Right lobe of liver (tissue), 6 donors: Measurements from ENCODE around the gene MTHFD1L. TPM values are rescaled to one million over a fixed set of nuclear protein-coding genes. Genes with fewer than 3 reads are reported as not detected.

Experiments
- ATAC-seq, 4 donors: fragments of 200-7000 bp; cut with Tn5 transposase; one replicate each; pipeline ENCODE4 v1.9.1; 2020; ENCODE audit warnings: mild to moderate bottlenecking in 4 of 4, moderate library complexity in 4 of 4
- DNase-seq, 3 donors: peaks; one replicate each; pipeline ENCODE4 v3.0.0-alpha.2; 2020
- H3K27ac ChIP-seq, 3 donors: fragments of 200-600 bp; one replicate each; pipeline ENCODE4 v1.8.0; 2022
- H3K27me3 ChIP-seq, 2 donors: fragments of 200-600 bp; one replicate each; pipeline ENCODE4 v1.8.0; 2022
- H3K36me3 ChIP-seq, 4 donors: fragments of 200-600 bp; sonication (generic) in 1 of 4; one replicate each; pipeline versions ENCODE4 v1.5.1 to v1.8.0; 2017 to 2022; ENCODE audit warnings: control low read depth in 1 of 4
- H3K4me1 ChIP-seq, 4 donors: fragments of 200-600 bp; sonication (generic) in 1 of 4; one replicate each; pipeline versions ENCODE4 v1.5.1 to v1.8.0; 2017 to 2022; ENCODE audit warnings: control low read depth in 1 of 4
- H3K4me3 ChIP-seq, 3 donors: fragments of 200-600 bp; one replicate each; pipeline ENCODE4 v1.8.0; 2022
- H3K9me3 ChIP-seq, 4 donors: fragments of 200-600 bp; sonication (generic) in 1 of 4; one replicate each; pipeline versions ENCODE4 v1.5.1 to v1.8.0; 2017 to 2022; ENCODE audit warnings: control low read depth in 1 of 4
- POLR2A ChIP-seq: fragments of 450-650 bp; IDR thresholded peaks from one replicate; pipeline ENCODE4 v1.6.1; 2017; ENCODE audit warnings: antibody characterized with exemption, mild to moderate bottlenecking
- WGBS: methylation state at CpG from one replicate; pipeline ENCODE4 v1.1.6; 2018; ENCODE audit warnings: low coverage, low lambda C conversion rate; ENCODE audit not compliant: insufficient coverage; ENCODE audit errors: missing lambda C conversion rate; 5-methylcytosine and 5-hydroxymethylcytosine counted together
- intact Hi-C, 2 donors: fragments of 100-400 bp; cut with DNase I; formaldehyde crosslinking; loops; one replicate each; pipeline versions ENCODE4 v1.11.2 to v1.14.1; 2022
- total RNA-seq, 6 experiments: library from RNA; depleted of rRNA in 2 of 6; stranded (reverse); fragments of >200 nt in 2 of 6; fragmentation: NEBNext Ultra II Directional in 3 of 6; extraction: Animal tissue kit (Norgen Biotek cat#: 25700) in 3 of 6; gene quantifications; one replicate each; pipeline versions ENCODE4 v1.1.0 to v1.2.4, GENCODE V29; 2016 to 2023
- TF ChIP-seq, protein P1 (sequence below), 4 donors: fragments of 200-600 bp in 3 of 4; fragments of 450-650 bp in 1 of 4; IDR thresholded peaks; one replicate each; pipeline versions ENCODE4 v1.5.1 to v1.8.0; 2016 to 2022; ENCODE audit warnings: antibody characterized with exemption in 4 of 4, mild to moderate bottlenecking in 2 of 4
- donor health status: DM: no; HTN: yes; CAD: no.
- donor health status: DM: no; HTN: no; CAD: no.
- donor health status: DM: no; HTN: no; CAD: no.
- donor health status: DM: no; HTN: yes; CAD: no.
- donor health status: DM: no; HTN: yes; CAD: no.

The MTHFD1L gene
- total RNA-seq, 6 experiments from 2014 or later: 1.7 to 11.5 (median 4.9) TPM

GRCh38 chr6:151057061-151057460 lies 191.6 kb downstream of the MTHFD1L start:
- no peaks in the 10 kb centered on the region for H3K36me3 ChIP-seq
- intact Hi-C loops: no loop called here
- WGBS: 96% methylated on average over 3 of the region's 3 CpGs
- no peak overlapping the region for H3K27ac ChIP-seq
- no peaks in the 10 kb centered on the region for H3K27me3 ChIP-seq
- DNase-seq (no peak), ATAC-seq (no peak)
- peaks cover 0 to 13% (median 0%) of the 10 kb centered on the region in 4 donors for H3K4me1 ChIP-seq
- TF ChIP-seq, protein P1, sequence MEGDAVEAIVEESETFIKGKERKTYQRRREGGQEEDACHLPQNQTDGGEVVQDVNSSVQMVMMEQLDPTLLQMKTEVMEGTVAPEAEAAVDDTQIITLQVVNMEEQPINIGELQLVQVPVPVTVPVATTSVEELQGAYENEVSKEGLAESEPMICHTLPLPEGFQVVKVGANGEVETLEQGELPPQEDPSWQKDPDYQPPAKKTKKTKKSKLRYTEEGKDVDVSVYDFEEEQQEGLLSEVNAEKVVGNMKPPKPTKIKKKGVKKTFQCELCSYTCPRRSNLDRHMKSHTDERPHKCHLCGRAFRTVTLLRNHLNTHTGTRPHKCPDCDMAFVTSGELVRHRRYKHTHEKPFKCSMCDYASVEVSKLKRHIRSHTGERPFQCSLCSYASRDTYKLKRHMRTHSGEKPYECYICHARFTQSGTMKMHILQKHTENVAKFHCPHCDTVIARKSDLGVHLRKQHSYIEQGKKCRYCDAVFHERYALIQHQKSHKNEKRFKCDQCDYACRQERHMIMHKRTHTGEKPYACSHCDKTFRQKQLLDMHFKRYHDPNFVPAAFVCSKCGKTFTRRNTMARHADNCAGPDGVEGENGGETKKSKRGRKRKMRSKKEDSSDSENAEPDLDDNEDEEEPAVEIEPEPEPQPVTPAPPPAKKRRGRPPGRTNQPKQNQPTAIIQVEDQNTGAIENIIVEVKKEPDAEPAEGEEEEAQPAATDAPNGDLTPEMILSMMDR (IDR thresholded peaks at IDR 0.05): no peak
- no peak for TF ChIP-seq POLR2A
- H3K9me3 ChIP-seq: no peaks in the 10 kb centered on the region
- no peak overlapping the region for H3K4me3 ChIP-seq

DNA sequence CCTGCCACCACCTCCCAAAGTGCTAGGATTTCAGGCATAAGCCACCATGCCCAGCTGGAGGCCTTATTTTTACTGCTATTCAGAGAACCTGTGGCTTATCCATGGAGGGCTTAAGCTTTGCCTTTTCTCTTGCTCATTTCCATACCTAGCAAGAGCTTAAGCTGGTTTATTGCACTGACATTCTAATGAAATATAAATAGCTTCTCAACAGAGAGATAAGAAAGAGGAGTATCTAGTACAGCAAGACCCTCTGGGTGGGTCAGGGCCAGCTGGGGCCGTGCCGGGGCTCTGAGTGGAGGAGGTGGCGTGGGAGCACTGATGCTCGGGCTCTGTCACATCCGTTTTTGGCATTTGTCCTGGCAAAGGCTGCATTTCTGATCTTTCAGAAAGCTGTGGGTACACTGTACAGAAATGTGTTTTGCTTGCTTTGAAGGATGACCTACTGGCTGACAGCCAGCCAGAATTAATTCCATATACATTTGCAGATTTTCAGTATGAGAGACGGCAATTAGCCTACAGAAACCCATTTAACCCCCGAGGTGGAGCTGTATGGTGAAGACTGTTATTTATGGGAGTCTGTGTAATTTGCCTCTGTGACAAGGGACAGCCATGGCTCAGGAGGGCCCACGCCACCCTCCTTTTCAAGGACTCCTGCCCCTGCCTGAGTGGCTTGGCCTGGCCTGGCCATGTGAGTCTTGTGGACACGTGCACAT lies 192.7 kb downstream of the MTHFD1L start:
- no peaks in the 10 kb centered on the region for H3K36me3 ChIP-seq
- H3K4me1 ChIP-seq: peaks cover 0 to 8% (median 0%) of the 10 kb centered on the region in 4 donors
- ATAC-seq (no peak), DNase-seq (no peak)
- no peak overlapping the region for H3K4me3 ChIP-seq
- no peaks in the 10 kb centered on the region for H3K27me3 ChIP-seq
- intact Hi-C loops: no loop called here
- H3K27ac ChIP-seq: no peak overlapping the region
- WGBS: 91% methylated on average over 7 of the region's 9 CpGs
- no peak for TF ChIP-seq POLR2A
- TF ChIP-seq, protein P1 (IDR thresholded peaks at IDR 0.05): no peak
- H3K9me3 ChIP-seq: no peaks in the 10 kb centered on the region

GRCh38 chr6:151059612-151060095 lies 194.2 kb downstream of the MTHFD1L start:
- H3K27ac ChIP-seq: no peak overlapping the region
- 70% methylated on average over 10 of the region's 12 CpGs for WGBS
- no peak for TF ChIP-seq POLR2A
- TF ChIP-seq, protein P1 (IDR thresholded peaks at IDR 0.05): no peak
- H3K36me3 ChIP-seq: no peaks in the 10 kb centered on the region
- no peak for DNase-seq
- no peaks in the 10 kb centered on the region for H3K27me3 ChIP-seq
- intact Hi-C loops: no loop called here
- H3K4me1 ChIP-seq: peaks cover 0 to 8% (median 0%) of the 10 kb centered on the region in 4 donors
- ATAC-seq: peak in 3 of 4 donors; percentile 26 to 61 (median 33)
- no peaks in the 10 kb centered on the region for H3K9me3 ChIP-seq
- no peak overlapping the region for H3K4me3 ChIP-seq

DNA sequence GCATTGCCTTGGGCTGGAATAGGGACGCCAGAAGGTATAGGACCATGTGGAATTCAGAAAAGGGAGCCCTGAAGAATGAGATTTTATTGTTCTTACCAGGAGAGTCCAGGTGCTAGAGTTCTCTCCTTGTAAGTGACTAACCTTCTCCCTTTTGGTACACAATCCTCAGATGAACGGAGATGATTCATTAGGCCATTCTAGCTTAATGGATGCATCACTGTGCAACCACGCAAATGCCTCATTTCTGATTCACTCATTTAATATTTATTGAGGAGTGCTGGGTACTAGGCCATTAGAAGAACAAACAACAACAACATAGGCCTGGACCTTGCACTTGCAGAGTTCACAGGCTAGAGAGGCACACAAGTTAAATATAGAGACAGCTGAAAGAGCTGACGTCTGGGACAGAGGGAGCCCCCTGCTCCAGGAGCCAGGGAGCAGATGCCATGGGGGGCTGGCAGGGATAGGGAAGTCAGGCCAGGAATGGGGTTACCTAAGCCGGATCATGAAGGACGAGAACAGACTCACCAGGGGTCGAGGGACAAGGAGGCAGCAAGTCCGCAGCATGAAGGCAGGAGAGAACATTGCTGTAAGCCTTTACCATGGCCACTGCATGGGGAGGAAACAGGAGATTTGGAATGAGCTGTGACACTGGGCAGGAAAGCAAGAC lies 194.7 kb downstream of the MTHFD1L start:
- DNase-seq: no peak
- ATAC-seq: peak; percentile 61 to 82 (median 64)
- no peaks in the 10 kb centered on the region for H3K9me3 ChIP-seq

More for the DNA sequence above, 194.7 kb downstream of the MTHFD1L start:
- 72% methylated on average over 8 of the region's 8 CpGs for WGBS
- intact Hi-C loops: no loop called here
- no peak for TF ChIP-seq POLR2A
- H3K36me3 ChIP-seq: no peaks in the 10 kb centered on the region
- peak overlapping the region in 2 of 3 donors; percentile 9 to 15 for H3K27ac ChIP-seq
- no peak overlapping the region for H3K4me3 ChIP-seq
- H3K4me1 ChIP-seq: peaks cover 0 to 8% (median 0%) of the 10 kb centered on the region in 4 donors
- no peaks in the 10 kb centered on the region for H3K27me3 ChIP-seq
